GM21723 (cell line): ENCODE results near the gene MRPL2.
A peak's percentile ranks its signal among the peaks of the same experiment; 100 is the strongest.
"Not testable (repeated sequence)": the region's sequence is repeated elsewhere in the genome, so short reads cannot be mapped to it uniquely, and the experiment has no call there.

Experiments
- ATAC-seq: cut with Tn5 transposase; IDR thresholded peaks from one replicate; pipeline ENCODE4 v1.9.1; 2021; ENCODE audit warnings: mild to moderate bottlenecking, moderate library complexity; ENCODE audit not compliant: unreplicated experiment

Gene MRPL2

DNA sequence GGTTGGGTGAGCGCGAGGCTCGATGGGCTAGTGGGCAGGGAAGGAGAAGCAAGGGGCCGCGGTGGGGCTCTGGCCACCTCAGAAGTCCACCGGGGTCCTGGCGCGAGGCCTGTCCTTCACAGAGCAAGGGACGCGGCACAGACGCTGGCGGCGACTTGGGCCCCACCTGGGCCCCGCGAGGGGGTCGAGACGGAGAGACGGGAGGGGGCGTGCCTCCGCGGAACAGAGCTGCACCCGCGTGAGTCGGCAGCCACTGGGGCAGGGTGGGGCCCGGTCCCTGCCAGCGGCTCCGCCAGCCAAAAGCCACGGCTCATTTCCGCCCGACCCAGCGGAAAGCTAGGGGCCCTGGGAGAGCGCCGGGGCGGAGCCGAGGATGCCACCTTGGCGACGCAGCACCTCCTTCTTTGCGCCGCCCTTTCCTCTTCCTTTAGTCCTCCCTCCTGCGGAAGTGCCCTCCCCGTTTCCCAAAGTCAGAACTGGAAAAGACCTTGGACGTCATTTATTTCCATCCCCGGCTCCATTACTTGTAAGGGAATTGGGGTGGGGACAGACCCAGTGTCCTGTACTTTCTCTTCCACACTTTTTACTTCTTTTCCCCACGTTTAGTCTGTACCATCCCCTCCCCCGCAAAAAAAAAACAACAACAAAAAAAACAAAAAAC lies 5.6 kb downstream of the MRPL2 start, which contains the start of gene CUL7:
CUL7 (minus strand) TSS at position 307 of the 661 bp plus-strand sequence. CDS start 1,063 bp downstream, outside the sequence.
- ATAC-seq: peak; percentile 90

DNA sequence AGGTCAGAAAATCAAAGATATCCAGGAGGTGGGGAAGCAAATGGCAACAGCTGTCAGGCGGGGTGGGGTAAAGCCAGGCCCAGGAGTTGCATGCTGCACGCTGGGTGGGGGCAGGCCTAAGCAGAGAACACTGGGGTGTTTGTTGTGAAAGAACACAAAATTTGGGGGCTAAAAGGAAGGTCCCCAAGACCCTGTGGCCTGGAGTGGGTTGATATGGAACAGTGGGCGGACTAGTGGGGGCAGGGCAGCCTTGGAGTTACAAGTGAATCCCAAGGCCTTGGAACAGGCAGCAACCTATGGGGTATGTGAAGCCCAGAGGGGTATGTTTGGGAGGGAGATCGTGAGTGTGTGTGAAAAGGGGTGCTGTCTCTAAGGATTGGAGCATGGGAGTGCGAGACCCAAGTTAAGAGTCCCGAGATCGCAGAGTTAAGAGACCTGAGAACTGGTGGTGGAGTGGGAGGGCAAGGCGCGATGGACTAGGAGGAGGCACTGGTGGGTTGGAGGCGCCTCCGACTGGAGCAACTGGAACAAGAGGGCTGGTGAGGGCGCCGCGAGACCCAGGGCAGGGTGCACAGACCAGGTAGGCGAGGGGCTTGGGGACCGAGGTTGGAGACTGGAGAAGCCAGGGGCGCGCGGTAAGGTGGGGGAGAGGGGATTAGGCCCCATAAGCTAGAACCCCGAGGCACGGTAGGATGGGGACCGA lies 6.2 kb downstream of the MRPL2 start:
- ATAC-seq: peak; percentile 29

- ATAC-seq: no peak
These were observed 6.9 kb downstream of the MRPL2 start for GRCh38 chr6:43052225-43052841.

GRCh38 chr6:43050981-43051380 lies 8.3 kb downstream of the MRPL2 start:
- no peak for ATAC-seq

GRCh38 chr6:43047998-43048397 lies 11.2 kb downstream of the MRPL2 start:
- no peak for ATAC-seq

GRCh38 chr6:43045371-43045930 lies 13.8 kb downstream of the MRPL2 start:
- ATAC-seq: no peak

DNA sequence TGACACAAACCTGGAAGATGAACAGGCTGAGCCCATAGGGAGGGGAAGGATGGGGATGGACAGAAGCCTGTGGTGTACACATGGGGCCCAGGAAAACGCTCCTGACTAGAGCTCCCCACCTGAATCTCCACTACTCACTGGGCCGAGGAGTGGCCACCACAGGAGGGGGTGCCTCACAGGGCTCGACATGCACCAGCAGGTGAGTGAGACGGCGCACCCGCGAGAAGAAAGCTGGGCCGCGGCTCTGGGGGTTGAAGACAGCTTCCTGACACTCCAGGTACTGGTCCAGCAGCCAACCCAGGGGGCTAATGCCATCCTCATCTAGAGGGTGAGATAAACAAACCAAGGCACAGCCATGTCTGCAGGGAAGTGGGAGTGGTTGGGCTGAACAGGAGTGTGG lies 15.9 kb downstream of the MRPL2 start:
- ATAC-seq: no peak

- ATAC-seq: not testable (repeated sequence)
These were observed 17.8 kb downstream of the MRPL2 start for GRCh38 chr6:43041475-43041874.

- ATAC-seq: no peak
These were observed 18.5 kb downstream of the MRPL2 start for GRCh38 chr6:43040542-43041257.

- ATAC-seq: no peak
These were observed 20.5 kb downstream of the MRPL2 start for GRCh38 chr6:43038727-43039126.

DNA sequence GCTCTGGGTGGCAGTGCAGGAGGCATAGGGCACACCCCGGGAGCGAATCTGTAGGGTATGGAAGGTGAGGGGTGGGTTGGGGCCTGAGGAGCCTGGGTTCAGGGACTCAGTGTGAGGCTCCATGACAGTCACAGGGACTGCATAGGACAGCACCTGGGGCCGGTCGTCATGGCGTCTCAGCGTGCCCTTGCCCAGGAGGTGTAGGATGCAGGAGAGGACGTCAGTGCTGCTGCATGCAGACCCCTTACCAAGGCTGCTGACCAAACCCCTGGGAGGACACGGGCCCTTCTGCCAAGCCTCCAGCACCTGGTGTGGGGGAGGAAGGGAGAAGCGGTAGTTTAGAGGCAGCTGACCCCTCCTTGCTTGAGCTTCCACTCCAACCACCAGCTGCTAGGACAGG lies 21.5 kb downstream of the MRPL2 start:
- ATAC-seq: no peak

GRCh38 chr6:43037197-43037596 lies 22.0 kb downstream of the MRPL2 start:
- ATAC-seq: no peak

- no peak for ATAC-seq
These were observed 22.5 kb downstream of the MRPL2 start for GRCh38 chr6:43036712-43037111.

DNA sequence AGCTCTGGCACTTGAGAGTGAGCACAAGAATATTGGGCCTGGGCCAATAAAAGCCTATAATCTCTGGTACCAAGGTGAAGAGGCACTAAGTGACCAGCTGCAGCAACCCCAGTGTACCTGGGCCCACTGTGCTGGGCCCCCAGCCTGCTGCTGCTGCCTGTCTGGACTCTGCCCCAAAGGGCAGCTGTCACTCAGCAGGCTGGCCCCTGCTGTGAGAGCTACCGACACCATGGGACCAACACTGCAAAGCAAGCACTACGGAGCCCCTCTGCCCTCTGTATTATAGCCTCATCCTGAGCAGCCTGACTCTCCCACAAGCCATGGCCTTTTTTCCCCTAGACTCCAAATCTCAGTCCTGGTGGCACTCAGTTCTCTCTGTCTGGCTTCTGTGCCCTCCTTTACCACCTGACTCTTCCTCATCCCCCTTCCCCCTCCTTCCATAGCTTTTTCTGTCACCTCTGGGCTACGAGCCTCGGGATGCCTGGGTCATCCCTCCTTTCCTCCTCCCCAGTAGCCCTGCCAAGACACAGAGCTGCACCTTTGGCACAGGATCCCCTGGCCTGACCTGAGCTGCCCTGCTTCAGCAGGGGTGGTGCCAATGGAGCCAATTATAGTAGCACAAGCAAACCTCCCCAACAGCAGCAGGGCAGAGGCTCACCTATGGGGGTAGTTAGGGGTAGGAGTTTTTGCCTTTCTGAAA lies 23.6 kb downstream of the MRPL2 start:
- ATAC-seq: no peak

GRCh38 chr6:43034190-43034525 lies 25.1 kb downstream of the MRPL2 start:
- no peak for ATAC-seq

DNA sequence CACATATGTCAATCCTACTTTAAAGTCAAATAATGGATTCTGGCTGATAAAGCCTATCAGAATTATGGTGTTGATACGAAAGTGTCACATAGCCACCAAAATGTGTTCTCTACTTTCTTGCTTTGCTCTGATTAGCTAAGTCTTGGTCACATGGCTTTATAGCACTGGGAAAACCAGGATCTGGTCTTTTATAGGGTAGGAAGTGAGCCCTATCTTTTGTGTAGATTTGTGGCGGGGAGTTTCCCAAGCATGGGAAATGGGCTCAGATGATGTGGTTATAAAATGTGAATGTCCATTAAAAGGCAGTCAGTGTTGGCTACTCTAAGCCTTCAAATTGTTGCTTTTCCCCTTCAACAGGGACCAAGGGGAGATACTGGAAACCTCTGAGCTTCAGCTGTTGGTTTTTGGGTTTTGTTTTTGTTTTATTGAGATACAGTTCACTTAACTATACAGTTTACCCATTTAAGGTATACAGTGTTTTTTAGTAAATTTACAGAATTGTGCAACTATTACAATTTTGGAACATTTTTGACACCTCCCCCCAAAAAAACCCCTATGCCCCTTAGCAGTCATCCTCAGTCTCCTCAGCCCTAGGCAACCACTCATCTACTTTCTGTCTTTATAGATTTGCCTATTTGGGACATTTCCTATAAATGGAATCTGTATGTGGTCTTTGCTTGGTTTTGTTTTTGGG lies 25.6 kb downstream of the MRPL2 start:
- ATAC-seq: no peak

DNA sequence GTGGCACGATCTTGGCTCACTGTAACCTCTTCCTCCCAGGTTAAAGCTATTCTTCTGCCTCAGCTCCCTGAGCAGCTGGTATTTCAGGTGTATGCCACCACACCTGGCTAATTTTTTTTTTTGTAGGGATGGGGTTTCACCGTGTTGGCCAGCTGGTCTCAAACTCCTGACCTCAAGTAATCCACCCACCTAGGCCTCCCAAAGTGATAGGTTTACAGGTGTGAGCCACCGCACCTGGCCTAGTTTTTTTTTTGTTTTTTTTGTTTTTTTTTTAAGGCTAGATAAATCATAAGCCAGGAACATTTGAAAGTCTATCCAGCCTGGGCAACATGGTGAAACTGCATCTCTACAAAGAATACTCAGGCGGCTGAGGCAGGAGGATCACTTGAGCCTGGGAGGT lies 26.9 kb downstream of the MRPL2 start:
- ATAC-seq: no peak

DNA sequence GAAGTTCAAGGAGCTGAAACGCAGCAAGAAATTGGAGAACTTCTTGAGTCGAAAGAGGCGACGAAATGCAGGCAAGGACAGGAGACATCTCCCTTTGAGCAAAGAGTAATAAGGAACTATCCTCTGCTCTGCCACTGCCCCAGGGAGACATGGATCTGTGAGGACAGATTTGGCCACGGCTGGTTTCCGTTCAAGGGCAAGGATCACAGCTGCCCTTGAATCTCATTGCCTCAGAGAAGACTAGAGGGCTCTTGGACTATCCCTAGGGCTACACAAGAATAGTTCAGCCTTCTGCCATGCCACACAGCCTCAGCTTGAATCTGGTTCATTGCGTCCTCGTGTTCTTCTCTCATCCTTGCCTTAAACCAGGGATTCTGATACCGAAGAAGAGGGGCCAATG lies 30.1 kb downstream of the MRPL2 start:
- ATAC-seq: no peak

DNA sequence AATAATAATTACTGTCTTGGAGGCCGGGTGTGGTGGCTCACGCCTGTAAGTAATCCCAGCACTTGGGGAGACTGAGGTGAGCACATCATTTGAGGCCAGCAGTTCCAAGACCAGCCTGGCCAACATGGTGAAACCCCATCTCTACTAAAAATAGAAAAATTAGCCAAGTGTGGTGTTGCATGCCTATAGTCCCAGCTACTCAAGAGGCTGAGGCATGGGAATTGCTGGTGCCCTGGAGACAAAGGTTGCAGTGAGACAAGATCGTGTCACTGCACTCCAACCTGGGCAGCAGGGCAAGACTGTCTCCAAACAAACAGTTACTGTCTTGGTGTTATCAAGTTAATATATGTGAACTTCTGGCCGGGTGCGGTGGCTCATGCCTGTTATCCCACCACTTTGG lies 32.9 kb downstream of the MRPL2 start:
- ATAC-seq: no peak

- no peak for ATAC-seq
These were observed 34.8 kb downstream of the MRPL2 start for GRCh38 chr6:43024436-43024835.
